Measurements from ENCODE around the gene CCDC148.
"Not testable (repeated sequence)": the region's sequence is repeated elsewhere in the genome, so short reads cannot be mapped to it uniquely, and the experiment has no call there.

CCDC148 gene

GRCh38 chr2:158276619-158277471 lies 179.7 kb downstream of the CCDC148 start:
- no peak for FAIRE-seq

- no peak for FAIRE-seq
Measured at GRCh38 chr2:158273791-158274190, 182.8 kb downstream of the CCDC148 start.

GRCh38 chr2:158270536-158270935 lies 186.0 kb downstream of the CCDC148 start:
- FAIRE-seq, result no peak

GRCh38 chr2:158269143-158269542 lies 187.4 kb downstream of the CCDC148 start:
- no peak for FAIRE-seq

- FAIRE-seq, result no peak
Measured at GRCh38 chr2:158266111-158266510, 190.4 kb downstream of the CCDC148 start.

GRCh38 chr2:158255257-158255656 lies 201.3 kb downstream of the CCDC148 start:
- no peak for FAIRE-seq

- FAIRE-seq, result no peak
Measured at GRCh38 chr2:158253170-158253569, 203.4 kb downstream of the CCDC148 start.

- no peak for FAIRE-seq
Measured at GRCh38 chr2:158251356-158251755, 205.2 kb downstream of the CCDC148 start.

GRCh38 chr2:158243392-158243791 lies 213.2 kb downstream of the CCDC148 start:
- FAIRE-seq, result no peak

- no peak for FAIRE-seq
Measured at GRCh38 chr2:158242280-158242679, 214.3 kb downstream of the CCDC148 start.

- FAIRE-seq, result no peak
Measured at GRCh38 chr2:158240975-158241374, 215.6 kb downstream of the CCDC148 start.

- no peak for FAIRE-seq
Measured at GRCh38 chr2:158239271-158239670, 217.3 kb downstream of the CCDC148 start.

GRCh38 chr2:158234497-158234896 lies 222.1 kb downstream of the CCDC148 start:
- no peak for FAIRE-seq

GRCh38 chr2:158232476-158232875 lies 224.1 kb downstream of the CCDC148 start:
- FAIRE-seq, result no peak

GRCh38 chr2:158228943-158229508 lies 227.5 kb downstream of the CCDC148 start:
- no peak for FAIRE-seq

- not testable (repeated sequence) for FAIRE-seq
Measured at GRCh38 chr2:158223066-158223465, 233.5 kb downstream of the CCDC148 start.

GRCh38 chr2:158221063-158222020 lies 235.2 kb downstream of the CCDC148 start:
- FAIRE-seq, result no peak

- FAIRE-seq, result no peak
Measured at GRCh38 chr2:158217593-158217992, 239.0 kb downstream of the CCDC148 start.

GRCh38 chr2:158214431-158214830 lies 242.1 kb downstream of the CCDC148 start:
- no peak for FAIRE-seq

GRCh38 chr2:158213773-158214172 lies 242.8 kb downstream of the CCDC148 start:
- no peak for FAIRE-seq

GRCh38 chr2:158212301-158212700 lies 244.3 kb downstream of the CCDC148 start:
- FAIRE-seq, result no peak

- FAIRE-seq, result no peak
Measured at GRCh38 chr2:158211502-158211901, 245.1 kb downstream of the CCDC148 start.

- FAIRE-seq, result no peak
Measured at GRCh38 chr2:158207354-158207753, 249.2 kb downstream of the CCDC148 start.

All from A204.1 (cell line).